GM18907 (cell line): ENCODE measurements around the gene SWSAP1.

Experiments used
- ATAC-seq: cut with Tn5 transposase; IDR thresholded peaks from one replicate; pipeline ENCODE4 v1.9.1; 2021; ENCODE audit warnings: mild to moderate bottlenecking, moderate library complexity; ENCODE audit not compliant: unreplicated experiment

The SWSAP1 gene

GRCh38 chr19:11408591-11408990 lies 34.1 kb downstream of the SWSAP1 start:
- ATAC-seq, result no peak

GRCh38 chr19:11410682-11411081 lies 36.2 kb downstream of the SWSAP1 start:
- ATAC-seq, result no peak

- no peak for ATAC-seq
Measured at GRCh38 chr19:11414544-11414943, 40.1 kb downstream of the SWSAP1 start.

- ATAC-seq, result no peak
Measured at GRCh38 chr19:11416346-11417052, 42.0 kb downstream of the SWSAP1 start.

GRCh38 chr19:11418094-11418548 lies 43.7 kb downstream of the SWSAP1 start:
- no peak for ATAC-seq

GRCh38 chr19:11418549-11419506 lies 44.4 kb downstream of the SWSAP1 start, which contains the start of gene RGL3:
RGL3 (minus strand) TSS chr19:11419314; CDS start chr19:11419278, 36 bp downstream.
- no peak for ATAC-seq

GRCh38 chr19:11420429-11421370 lies 46.2 kb downstream of the SWSAP1 start:
- no peak for ATAC-seq

- peak; percentile 37 for ATAC-seq
Measured at GRCh38 chr19:11421371-11422098, 47.1 kb downstream of the SWSAP1 start.

GRCh38 chr19:11422163-11423065 lies 47.9 kb downstream of the SWSAP1 start:
- ATAC-seq, result peak; percentile 73

- ATAC-seq, result no peak
Measured at GRCh38 chr19:11423164-11423790, 48.8 kb downstream of the SWSAP1 start.

- ATAC-seq, result no peak
Measured at GRCh38 chr19:11423791-11424181, 49.3 kb downstream of the SWSAP1 start.
